Chondrocyte (in vitro differentiated cells): ENCODE measurements around the gene COX19. TPM values are rescaled to one million over a fixed set of nuclear protein-coding genes. Genes with fewer than 3 reads are reported as not detected.

ENCODE experiments used
- DNase-seq: peaks from one replicate; pipeline ENCODE4 v3.0.0; 2021; ENCODE audit warnings: mixed read lengths, low spot score
- H3K27ac Mint-ChIP-seq: one replicate; pipeline ENCODE4 v1.8.0; 2021; ENCODE audit warnings: mild to moderate bottlenecking, moderate library complexity, mixed read lengths; ENCODE audit not compliant: unreplicated experiment
- H3K27me3 Mint-ChIP-seq: 2 replicates; pipeline ENCODE4 v1.8.0; 2021; ENCODE audit warnings: low read depth, mixed read lengths
- H3K36me3 Mint-ChIP-seq: 2 replicates; pipeline ENCODE4 v1.8.0; 2021; ENCODE audit warnings: low read depth, mixed read lengths
- H3K4me1 Mint-ChIP-seq: 2 replicates; pipeline ENCODE4 v1.8.0; 2021; ENCODE audit warnings: low read depth, mild to moderate bottlenecking, mixed read lengths
- H3K4me3 Mint-ChIP-seq: one replicate; pipeline ENCODE4 v1.8.0; 2021; ENCODE audit warnings: mild to moderate bottlenecking, moderate library complexity, mixed read lengths; ENCODE audit not compliant: unreplicated experiment
- H3K9me3 Mint-ChIP-seq: 2 replicates; pipeline ENCODE4 v1.8.0; 2021; ENCODE audit warnings: low read depth, mixed read lengths
- total RNA-seq: library from RNA; stranded (reverse); gene quantifications from 3 replicates; pipeline ENCODE4 v1.2.1, GENCODE V29; 2021
- TF ChIP-seq, protein P1 (sequence below): fragments of 200-600 bp; sonication (generic); IDR thresholded peaks from 2 replicates; pipeline ENCODE4 v1.5.0; 2021; ENCODE audit warnings: antibody characterized with exemption, mild to moderate bottlenecking, moderate library complexity

Gene COX19
- total RNA-seq, 1 donor from 2014 or later = 9.6 TPM

DNA sequence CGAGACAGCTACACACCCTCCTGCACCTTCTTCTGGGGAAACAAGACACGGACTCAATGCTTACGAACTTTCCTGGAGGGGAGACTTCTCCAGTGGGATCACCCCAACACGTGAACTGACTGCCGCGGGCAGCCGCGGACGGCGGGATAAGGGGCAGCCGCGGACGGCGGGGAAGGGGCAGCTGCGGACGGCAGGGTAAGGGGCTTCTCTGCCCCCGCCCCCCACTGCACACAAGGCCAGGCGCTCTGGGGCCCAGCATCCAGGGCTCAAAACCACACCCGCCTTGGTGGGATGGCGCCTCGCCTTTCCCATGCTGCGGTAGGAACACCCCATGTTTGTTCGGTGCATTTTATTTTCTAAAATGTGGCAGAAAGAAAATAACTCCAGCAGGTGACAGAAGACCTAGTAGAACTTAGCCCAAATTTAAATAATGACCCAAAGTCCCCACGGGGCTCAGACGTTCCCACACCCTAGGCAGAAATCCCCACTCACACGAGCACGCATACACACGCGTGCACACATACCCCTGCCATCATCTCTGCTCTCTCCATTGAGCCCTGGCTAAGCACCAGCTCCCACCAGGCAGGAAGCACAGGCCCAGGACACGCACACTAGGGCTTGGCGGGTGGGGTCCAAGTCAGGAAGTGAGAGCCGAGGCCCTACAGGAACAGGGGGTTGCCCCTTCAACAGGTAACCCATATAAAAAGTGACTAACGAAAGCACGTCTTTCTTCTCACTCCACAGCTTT lies 42.4 kb upstream of the COX19 start:
- Mint-ChIP-seq H3K9me3 (no peaks in the 10 kb centered on the region), H3K4me3 (no peak overlapping the region), H3K27ac (no peak overlapping the region), H3K36me3 (peaks cover 7% of the 10 kb centered on the region), H3K27me3 (no peaks in the 10 kb centered on the region), H3K4me1 (peaks cover 8% of the 10 kb centered on the region)
- TF ChIP-seq, protein P1, sequence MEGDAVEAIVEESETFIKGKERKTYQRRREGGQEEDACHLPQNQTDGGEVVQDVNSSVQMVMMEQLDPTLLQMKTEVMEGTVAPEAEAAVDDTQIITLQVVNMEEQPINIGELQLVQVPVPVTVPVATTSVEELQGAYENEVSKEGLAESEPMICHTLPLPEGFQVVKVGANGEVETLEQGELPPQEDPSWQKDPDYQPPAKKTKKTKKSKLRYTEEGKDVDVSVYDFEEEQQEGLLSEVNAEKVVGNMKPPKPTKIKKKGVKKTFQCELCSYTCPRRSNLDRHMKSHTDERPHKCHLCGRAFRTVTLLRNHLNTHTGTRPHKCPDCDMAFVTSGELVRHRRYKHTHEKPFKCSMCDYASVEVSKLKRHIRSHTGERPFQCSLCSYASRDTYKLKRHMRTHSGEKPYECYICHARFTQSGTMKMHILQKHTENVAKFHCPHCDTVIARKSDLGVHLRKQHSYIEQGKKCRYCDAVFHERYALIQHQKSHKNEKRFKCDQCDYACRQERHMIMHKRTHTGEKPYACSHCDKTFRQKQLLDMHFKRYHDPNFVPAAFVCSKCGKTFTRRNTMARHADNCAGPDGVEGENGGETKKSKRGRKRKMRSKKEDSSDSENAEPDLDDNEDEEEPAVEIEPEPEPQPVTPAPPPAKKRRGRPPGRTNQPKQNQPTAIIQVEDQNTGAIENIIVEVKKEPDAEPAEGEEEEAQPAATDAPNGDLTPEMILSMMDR = no peak
- peak; percentile 85 for DNase-seq

DNA sequence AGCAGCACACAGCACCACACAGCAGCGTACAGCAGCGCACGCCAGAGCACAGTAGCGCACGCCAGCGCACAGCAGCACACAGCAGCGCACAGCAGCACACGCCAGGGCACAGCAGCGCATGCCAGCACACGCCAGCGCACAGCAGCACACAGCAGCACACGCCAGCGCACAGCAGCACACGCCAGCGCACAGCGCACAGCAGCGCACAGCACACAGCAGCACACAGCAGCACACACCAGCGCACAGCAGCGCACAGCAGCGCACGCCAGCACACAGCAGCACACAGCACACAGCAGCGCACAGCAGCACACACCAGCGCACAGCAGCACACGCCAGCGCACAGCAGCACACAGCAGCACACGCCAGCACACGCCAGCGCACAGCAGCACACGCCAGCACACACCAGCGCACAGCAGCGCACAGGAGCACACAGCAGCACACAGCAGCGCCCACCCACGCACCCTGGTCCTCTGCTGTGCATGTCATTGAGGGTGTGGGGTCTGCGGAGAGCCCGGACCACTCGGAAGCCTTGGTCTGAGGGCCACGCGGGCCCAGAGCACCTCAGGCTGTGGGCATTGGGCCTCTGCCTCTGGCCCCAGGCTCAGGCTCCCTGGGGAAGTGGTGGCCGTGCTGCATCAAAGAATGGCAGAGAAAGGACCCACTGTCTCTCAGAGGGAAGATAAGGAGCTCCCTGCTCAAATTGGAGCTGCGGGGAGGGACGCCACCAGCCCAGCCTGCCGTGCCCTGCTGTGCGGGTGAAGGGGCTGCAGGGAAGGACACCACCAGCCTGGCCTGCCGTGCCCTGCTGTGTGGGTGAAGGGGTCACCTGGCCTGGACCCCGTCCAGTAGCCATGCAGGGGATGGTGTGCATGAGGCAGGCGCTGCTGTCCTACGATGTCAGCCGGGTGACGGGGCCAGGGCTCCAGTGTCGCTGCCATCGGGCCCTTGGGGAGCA lies 41.5 kb upstream of the COX19 start:
- Mint-ChIP-seq H3K4me1 (peaks cover 8% of the 10 kb centered on the region), H3K36me3 (peaks cover 6% of the 10 kb centered on the region), H3K27ac (no peak overlapping the region), H3K27me3 (no peaks in the 10 kb centered on the region), H3K9me3 (no peaks in the 10 kb centered on the region), H3K4me3 (no peak overlapping the region)
- TF ChIP-seq, protein P1 = no peak
- DNase-seq = peak; percentile 74

DNA sequence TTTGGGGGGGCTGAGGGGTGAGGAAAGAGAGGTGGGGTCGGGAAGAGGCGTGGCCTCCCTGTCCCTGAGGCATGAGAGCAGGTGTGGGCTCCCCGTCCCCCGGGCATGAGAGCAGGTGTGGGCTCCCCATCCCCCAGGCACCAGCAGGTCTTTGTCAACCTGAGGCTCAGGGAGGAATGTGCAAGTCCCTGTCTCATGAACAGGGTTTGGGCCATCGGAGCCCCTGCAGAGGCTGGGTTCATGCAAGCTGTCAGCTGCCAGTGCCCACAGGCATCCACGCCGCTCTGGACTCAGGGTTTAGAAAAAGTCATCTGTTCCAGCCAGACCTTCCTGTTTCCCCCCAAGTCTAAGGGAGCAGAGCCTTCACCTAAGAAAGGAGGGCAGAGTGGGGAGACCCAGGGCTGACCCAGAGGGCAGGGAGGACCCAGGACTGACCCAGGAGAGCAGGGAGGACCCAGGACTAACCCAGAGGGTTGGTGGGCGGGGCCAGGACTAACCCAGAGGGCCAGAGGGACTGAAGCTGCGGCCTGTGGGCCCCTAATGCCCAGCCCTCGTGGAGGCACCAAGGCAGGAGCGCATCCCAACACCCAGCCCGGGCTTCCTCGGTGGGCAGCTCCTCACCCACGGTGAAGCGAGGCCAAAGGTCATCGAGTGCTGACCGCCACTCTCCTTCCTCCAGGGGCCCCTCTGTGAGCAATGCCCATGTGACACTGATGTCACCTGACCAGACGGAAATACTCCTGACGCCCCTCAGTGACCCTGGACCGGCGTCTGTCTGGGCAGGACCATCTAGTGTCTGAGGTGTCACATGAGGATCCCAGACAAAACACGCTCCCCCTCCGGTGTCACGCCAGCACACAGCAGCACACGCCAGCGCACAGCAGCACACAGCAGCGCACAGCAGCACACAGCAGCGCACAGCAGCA lies 40.1 kb upstream of the COX19 start:
- no peaks in the 10 kb centered on the region for H3K27me3 Mint-ChIP-seq
- H3K36me3 Mint-ChIP-seq = peaks cover 4% of the 10 kb centered on the region
- H3K27ac Mint-ChIP-seq = no peak overlapping the region
- H3K4me3 Mint-ChIP-seq = no peak overlapping the region
- H3K4me1 Mint-ChIP-seq = peaks cover 8% of the 10 kb centered on the region
- DNase-seq = peak; percentile 84
- TF ChIP-seq, protein P1 = no peak
- no peaks in the 10 kb centered on the region for H3K9me3 Mint-ChIP-seq

DNA sequence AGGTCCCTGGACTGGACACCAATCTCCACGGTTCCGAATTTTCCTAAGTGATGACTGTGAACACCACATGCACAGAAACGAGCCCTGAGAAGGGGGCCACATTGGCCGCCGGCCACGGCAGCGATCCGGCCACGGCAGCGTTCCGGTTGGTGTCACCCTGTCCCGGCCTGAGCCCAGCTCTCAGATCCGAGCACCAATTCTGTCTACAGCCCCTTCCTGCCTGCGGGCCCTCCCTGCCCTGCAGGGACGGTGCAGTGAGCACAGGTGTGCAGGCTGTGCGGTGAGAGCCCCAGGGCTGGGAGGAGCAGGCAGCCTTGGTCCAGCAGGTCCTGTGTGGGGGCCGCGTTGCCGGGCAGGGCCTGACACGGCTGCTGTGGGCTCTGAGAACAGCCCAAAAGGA lies 39.3 kb upstream of the COX19 start:
- H3K27ac Mint-ChIP-seq = no peak overlapping the region
- H3K4me3 Mint-ChIP-seq = no peak overlapping the region

More for the DNA sequence above, 39.3 kb upstream of the COX19 start:
- Mint-ChIP-seq H3K4me1 (peaks cover 8% of the 10 kb centered on the region), H3K27me3 (no peaks in the 10 kb centered on the region), H3K36me3 (peaks cover 4% of the 10 kb centered on the region), H3K9me3 (no peaks in the 10 kb centered on the region)
- no peak for DNase-seq
- TF ChIP-seq, protein P1 = no peak
